H9 (cell line): Measurements from ENCODE around the gene YES1. TPM values are rescaled to one million over a fixed set of nuclear protein-coding genes. Genes with fewer than 3 reads are reported as not detected.

Experiments used
- DNase-seq: peaks from one replicate; pipeline ENCODE4 v3.0.0-alpha.2; 2017
- H2AFZ ChIP-seq: one replicate; pipeline ENCODE4 v1.6.1; 2013; ENCODE audit warnings: mild to moderate bottlenecking, low read length, control low read depth, moderate library complexity
- H2AK5ac ChIP-seq: 2 replicates; pipeline ENCODE4 v1.6.1; 2013; ENCODE audit warnings: low read length, control low read depth, mixed read lengths; ENCODE audit not compliant: insufficient read length
- H2BK120ac ChIP-seq: one replicate; pipeline ENCODE4 v1.6.1; 2013; ENCODE audit warnings: low read depth, mild to moderate bottlenecking, low read length, control low read depth, inconsistent platforms; ENCODE audit not compliant: poor library complexity, severe bottlenecking
- H2BK12ac ChIP-seq: 2 replicates; pipeline ENCODE4 v1.6.1; 2013; ENCODE audit warnings: low read length, control low read depth, mixed read lengths, low read depth; ENCODE audit not compliant: insufficient read length
- H2BK15ac ChIP-seq: 2 replicates; pipeline ENCODE4 v1.6.1; 2013; ENCODE audit warnings: low read depth, low read length, control low read depth
- H2BK20ac ChIP-seq: one replicate; pipeline ENCODE4 v1.6.1; 2013; ENCODE audit warnings: low read depth, mild to moderate bottlenecking, low read length, control low read depth, inconsistent platforms; ENCODE audit not compliant: poor library complexity, severe bottlenecking
- H2BK5ac ChIP-seq: 2 replicates; pipeline ENCODE4 v1.6.1; 2013; ENCODE audit warnings: low read length, control low read depth, mixed read lengths; ENCODE audit not compliant: insufficient read length
- H3K14ac ChIP-seq: 2 replicates; pipeline ENCODE4 v1.6.1; 2013; ENCODE audit warnings: low read length, control low read depth; ENCODE audit not compliant: insufficient read depth
- H3K18ac ChIP-seq: 2 replicates; pipeline ENCODE4 v1.6.1; 2013; ENCODE audit warnings: low read depth, mild to moderate bottlenecking, mixed read lengths, low read length, control low read depth; ENCODE audit not compliant: insufficient read length
- H3K23ac ChIP-seq: 2 replicates; pipeline ENCODE4 v1.6.1; 2013; ENCODE audit warnings: low read length, control low read depth, mixed read lengths, low read depth; ENCODE audit not compliant: insufficient read length
- H3K23me2 ChIP-seq: 2 replicates; pipeline ENCODE4 v1.6.1; 2013; ENCODE audit warnings: low read depth, mild to moderate bottlenecking, mixed read lengths, low read length, control low read depth; ENCODE audit not compliant: insufficient read length, poor library complexity, severe bottlenecking
- H3K27ac ChIP-seq: 2 replicates; pipeline ENCODE4 v1.5.1; 2013; ENCODE audit warnings: low read length, control low read depth, mixed read lengths, low read depth; ENCODE audit not compliant: insufficient read length
- H3K27me3 ChIP-seq: 2 replicates; pipeline ENCODE4 v1.6.1; 2013; ENCODE audit warnings: low read length, control low read depth, inconsistent platforms; ENCODE audit not compliant: insufficient read depth
- H3K4ac ChIP-seq: 2 replicates; pipeline ENCODE4 v1.6.1; 2013; ENCODE audit warnings: low read depth, mild to moderate bottlenecking, control low read depth, inconsistent platforms, low read length, moderate library complexity
- H3K4me1 ChIP-seq: 2 replicates; pipeline ENCODE4 v1.6.1; 2013; ENCODE audit warnings: low read length, control low read depth, inconsistent platforms; ENCODE audit not compliant: insufficient read depth
- H3K4me2 ChIP-seq: 2 replicates; pipeline ENCODE4 v1.6.1; 2013; ENCODE audit warnings: low read length, control low read depth, mixed read lengths; ENCODE audit not compliant: insufficient read length, insufficient read depth
- H3K56ac ChIP-seq: 2 replicates; pipeline ENCODE4 v1.6.1; 2013; ENCODE audit warnings: low read depth, mild to moderate bottlenecking, mixed read lengths, low read length, control low read depth; ENCODE audit not compliant: insufficient read length
- H3K79me1 ChIP-seq: 2 replicates; pipeline ENCODE4 v1.6.1; 2013; ENCODE audit warnings: low read depth, mild to moderate bottlenecking, moderate library complexity, low read length, control low read depth, inconsistent platforms; ENCODE audit not compliant: insufficient read depth, poor library complexity, severe bottlenecking
- H3K79me2 ChIP-seq: 2 replicates; pipeline ENCODE4 v1.6.1; 2013; ENCODE audit warnings: low read length, control low read depth, inconsistent platforms; ENCODE audit not compliant: insufficient read depth
- H3K9ac ChIP-seq: 2 replicates; pipeline ENCODE4 v1.6.1; 2013; ENCODE audit warnings: low read length, control low read depth, mixed read lengths; ENCODE audit not compliant: insufficient read length; ENCODE audit errors: extremely low read depth
- H3K9me3 ChIP-seq: one replicate; pipeline ENCODE4 v1.6.1; 2013; ENCODE audit warnings: low read depth, low read length, inconsistent platforms; ENCODE audit not compliant: control insufficient read depth
- H3T11ph ChIP-seq: one replicate; pipeline ENCODE4 v1.6.1; 2013; ENCODE audit warnings: mild to moderate bottlenecking, low read length, control low read depth, inconsistent platforms
- H4K20me1 ChIP-seq: one replicate; pipeline ENCODE4 v1.6.1; 2013; ENCODE audit not compliant: control insufficient read depth, insufficient read length, insufficient read depth
- H4K5ac ChIP-seq: 2 replicates; pipeline ENCODE4 v1.6.1; 2013; ENCODE audit warnings: low read depth, mild to moderate bottlenecking, mixed read lengths, low read length, control low read depth; ENCODE audit not compliant: insufficient read length
- H4K8ac ChIP-seq: replicated peaks from 2 replicates; pipeline ENCODE4 v1.6.1; 2013; ENCODE audit warnings: low read length, control low read depth, mixed read lengths, low read depth; ENCODE audit not compliant: insufficient read length
- H4K91ac ChIP-seq: 2 replicates; pipeline ENCODE4 v1.6.1; 2013; ENCODE audit warnings: low read depth, mild to moderate bottlenecking, moderate library complexity, mixed read lengths, low read length, control low read depth; ENCODE audit not compliant: insufficient read length
- H3K27ac Mint-ChIP-seq, 3 experiments: 2 replicates in 2 of 3; 3 replicates in 1 of 3; pipeline ENCODE4 v1.8.0; 2020 to 2021; ENCODE audit warnings: mixed read lengths in 3 of 3, mild to moderate bottlenecking in 1 of 3, moderate library complexity in 1 of 3
- H3K27me3 Mint-ChIP-seq: 2 replicates; pipeline ENCODE4 v1.8.0; 2021; ENCODE audit warnings: low read depth, mild to moderate bottlenecking, moderate library complexity, mixed read lengths
- H3K36me3 Mint-ChIP-seq, 3 experiments: 2 replicates in 2 of 3; 3 replicates in 1 of 3; pipeline ENCODE4 v1.8.0; 2020 to 2021; ENCODE audit warnings: low read depth in 3 of 3, mixed read lengths in 3 of 3; ENCODE audit not compliant: insufficient read depth in 1 of 3
- H3K4me1 Mint-ChIP-seq, 2 experiments: 2 replicates each; pipeline ENCODE4 v1.8.0; 2020; ENCODE audit warnings: mixed read lengths in 2 of 2
- H3K4me3 Mint-ChIP-seq, 2 experiments: 2 replicates in 1 of 2; 3 replicates in 1 of 2; pipeline ENCODE4 v1.8.0; 2020 to 2021; ENCODE audit warnings: mild to moderate bottlenecking in 2 of 2, mixed read lengths in 2 of 2, moderate library complexity in 1 of 2
- H3K9me3 Mint-ChIP-seq, 2 experiments: 2 replicates in 1 of 2; 3 replicates in 1 of 2; pipeline ENCODE4 v1.8.0; 2020; ENCODE audit warnings: mild to moderate bottlenecking in 2 of 2, mixed read lengths in 2 of 2, moderate library complexity in 1 of 2
- WGBS: extraction: QIAGEN DNeasy Blood & Tissue Kit; methylation state at CpG from one replicate; pipeline ENCODE4 v1.1.7; 2013; ENCODE audit warnings: missing lambda C conversion rate, low lambda C conversion rate, mixed read lengths; ENCODE audit not compliant: insufficient read length; ENCODE audit errors: extremely low coverage; 5-methylcytosine and 5-hydroxymethylcytosine counted together
- total RNA-seq: library from RNA; stranded (reverse); gene quantifications from 2 replicates; pipeline ENCODE4 v1.2.1, GENCODE V29; 2021
- TF ChIP-seq, protein P1 (sequence below): fragments of 200-600 bp; sonication (generic); conservative IDR thresholded peaks from 3 replicates; pipeline ENCODE4 v1.8.0; 2021; ENCODE audit warnings: antibody characterized with exemption, mild to moderate bottlenecking

The YES1 gene
- total RNA-seq, 1 experiment from 2014 or later = 86.9 TPM

DNA sequence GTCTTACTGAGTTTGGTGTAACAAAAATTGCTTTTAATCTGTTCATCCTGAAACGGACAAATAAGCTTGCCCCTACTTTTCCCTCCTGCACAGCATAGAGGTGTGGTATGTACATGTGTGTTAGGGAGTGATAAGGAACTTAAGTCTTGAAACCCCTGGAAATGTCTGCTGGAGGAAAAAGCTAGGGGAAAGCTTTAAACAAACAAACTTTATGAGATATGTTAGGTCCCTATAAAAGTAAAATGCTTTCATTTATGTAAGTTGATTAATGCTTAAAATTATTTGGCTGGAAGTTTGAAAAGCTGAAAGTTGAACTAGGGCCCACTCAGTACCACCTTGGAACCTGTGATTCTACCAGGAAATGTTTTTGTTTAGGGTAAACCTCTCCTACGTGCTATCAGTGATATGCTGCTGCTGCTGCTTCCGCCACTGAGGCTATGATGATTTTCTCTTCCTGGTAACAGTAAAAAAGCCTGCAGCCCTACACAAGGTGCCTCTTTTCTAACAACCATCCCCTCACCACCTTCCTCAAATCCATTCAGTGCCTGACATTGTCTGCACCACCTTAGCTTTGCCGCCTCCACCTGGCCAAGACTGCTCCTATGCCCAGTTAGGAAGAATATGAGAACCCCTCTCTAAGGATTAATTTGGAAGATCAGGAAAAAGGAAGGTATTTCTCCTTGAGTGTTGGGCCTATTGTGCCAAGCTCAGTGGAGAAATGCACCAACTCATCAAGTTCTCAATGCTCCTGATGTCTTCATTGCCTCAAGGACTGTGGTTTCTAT, 2.5 kb upstream of the YES1 start:
- no peak overlapping the region for H2BK20ac ChIP-seq
- H3K4me2 ChIP-seq = no peak overlapping the region
- H3K23me2 ChIP-seq = peaks cover 12% of the 10 kb centered on the region
- H3K56ac ChIP-seq = no peak overlapping the region
- H3K27me3 ChIP-seq = no peaks in the 10 kb centered on the region
- Mint-ChIP-seq H3K27ac (no peak overlapping the region; a peak in 1 of 7 replicates), H3K27me3 (no peaks in the 10 kb centered on the region), H3K9me3 (no peaks in the 10 kb centered on the region), H3K4me1 (peaks cover 23 to 28% of the 10 kb centered on the region in 2 experiments), H3K36me3 (no peaks in the 10 kb centered on the region; a peak in 2 of 7 replicates), H3K4me3 (peak overlapping the region in 1 of 2 experiments; percentile 16; a peak in 1 of 5 replicates)
- H3K79me1 ChIP-seq = no peaks in the 10 kb centered on the region
- H3K79me2 ChIP-seq = peaks cover 8% of the 10 kb centered on the region; the same call in 1 of the 2 replicates
- H2BK15ac ChIP-seq = no peak overlapping the region
- H3K27ac ChIP-seq = no peak overlapping the region
- no peak overlapping the region for H3K14ac ChIP-seq
- no peak overlapping the region for H2AFZ ChIP-seq
- peak; percentile 53 for DNase-seq
- H2BK12ac ChIP-seq = no peak overlapping the region
- no peak overlapping the region for H3K18ac ChIP-seq
- H2AK5ac ChIP-seq = no peak overlapping the region
- no peaks in the 10 kb centered on the region for H4K20me1 ChIP-seq
- WGBS = no CpG with 5 or more reads among the region's 4 CpGs
- H3K4me1 ChIP-seq = no peaks in the 10 kb centered on the region; the same call in 1 of the 2 replicates
- TF ChIP-seq, protein P1, sequence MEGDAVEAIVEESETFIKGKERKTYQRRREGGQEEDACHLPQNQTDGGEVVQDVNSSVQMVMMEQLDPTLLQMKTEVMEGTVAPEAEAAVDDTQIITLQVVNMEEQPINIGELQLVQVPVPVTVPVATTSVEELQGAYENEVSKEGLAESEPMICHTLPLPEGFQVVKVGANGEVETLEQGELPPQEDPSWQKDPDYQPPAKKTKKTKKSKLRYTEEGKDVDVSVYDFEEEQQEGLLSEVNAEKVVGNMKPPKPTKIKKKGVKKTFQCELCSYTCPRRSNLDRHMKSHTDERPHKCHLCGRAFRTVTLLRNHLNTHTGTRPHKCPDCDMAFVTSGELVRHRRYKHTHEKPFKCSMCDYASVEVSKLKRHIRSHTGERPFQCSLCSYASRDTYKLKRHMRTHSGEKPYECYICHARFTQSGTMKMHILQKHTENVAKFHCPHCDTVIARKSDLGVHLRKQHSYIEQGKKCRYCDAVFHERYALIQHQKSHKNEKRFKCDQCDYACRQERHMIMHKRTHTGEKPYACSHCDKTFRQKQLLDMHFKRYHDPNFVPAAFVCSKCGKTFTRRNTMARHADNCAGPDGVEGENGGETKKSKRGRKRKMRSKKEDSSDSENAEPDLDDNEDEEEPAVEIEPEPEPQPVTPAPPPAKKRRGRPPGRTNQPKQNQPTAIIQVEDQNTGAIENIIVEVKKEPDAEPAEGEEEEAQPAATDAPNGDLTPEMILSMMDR = peak; percentile 37; the same call in 2 of the 3 replicates
- no peak overlapping the region for H2BK5ac ChIP-seq
- no peak overlapping the region for H3T11ph ChIP-seq
- H4K91ac ChIP-seq = no peak overlapping the region
- H3K23ac ChIP-seq = no peak overlapping the region
- no peak overlapping the region for H2BK120ac ChIP-seq
- H3K9me3 ChIP-seq = no peaks in the 10 kb centered on the region
- H4K5ac ChIP-seq = no peak overlapping the region
- H3K9ac ChIP-seq = no peak overlapping the region
- no peak overlapping the region for H4K8ac ChIP-seq
- H3K4ac ChIP-seq = no peak overlapping the region
